ENCODE data around the gene DAZAP2.

DNA sequence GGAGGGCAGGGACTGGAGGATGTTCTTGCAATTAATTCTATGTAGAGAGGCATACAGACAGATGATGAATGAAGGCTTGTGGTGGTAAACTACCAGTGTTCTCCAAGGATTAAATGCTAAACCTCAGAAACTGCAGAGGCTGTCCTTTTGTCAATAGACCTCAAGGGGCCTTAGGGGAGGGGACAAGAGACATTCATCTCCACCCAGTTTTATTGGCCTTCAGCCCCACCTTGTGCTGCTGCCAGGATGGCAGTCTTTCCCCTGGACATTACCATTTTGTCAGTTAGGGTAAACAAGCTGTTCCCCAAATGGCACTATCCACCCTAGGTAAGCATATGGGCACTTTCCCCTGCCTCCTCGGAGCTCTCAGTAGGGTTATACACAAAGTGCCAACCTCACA is 36.5 kb downstream of the DAZAP2 start:
- TF ChIP-seq, protein P1, sequence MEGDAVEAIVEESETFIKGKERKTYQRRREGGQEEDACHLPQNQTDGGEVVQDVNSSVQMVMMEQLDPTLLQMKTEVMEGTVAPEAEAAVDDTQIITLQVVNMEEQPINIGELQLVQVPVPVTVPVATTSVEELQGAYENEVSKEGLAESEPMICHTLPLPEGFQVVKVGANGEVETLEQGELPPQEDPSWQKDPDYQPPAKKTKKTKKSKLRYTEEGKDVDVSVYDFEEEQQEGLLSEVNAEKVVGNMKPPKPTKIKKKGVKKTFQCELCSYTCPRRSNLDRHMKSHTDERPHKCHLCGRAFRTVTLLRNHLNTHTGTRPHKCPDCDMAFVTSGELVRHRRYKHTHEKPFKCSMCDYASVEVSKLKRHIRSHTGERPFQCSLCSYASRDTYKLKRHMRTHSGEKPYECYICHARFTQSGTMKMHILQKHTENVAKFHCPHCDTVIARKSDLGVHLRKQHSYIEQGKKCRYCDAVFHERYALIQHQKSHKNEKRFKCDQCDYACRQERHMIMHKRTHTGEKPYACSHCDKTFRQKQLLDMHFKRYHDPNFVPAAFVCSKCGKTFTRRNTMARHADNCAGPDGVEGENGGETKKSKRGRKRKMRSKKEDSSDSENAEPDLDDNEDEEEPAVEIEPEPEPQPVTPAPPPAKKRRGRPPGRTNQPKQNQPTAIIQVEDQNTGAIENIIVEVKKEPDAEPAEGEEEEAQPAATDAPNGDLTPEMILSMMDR (tag by site-specific recombination; IDR thresholded peaks at IDR 0.05): no peak
- TF ChIP-seq ZNF223 (tag by site-specific recombination; IDR thresholded peaks at IDR 0.05): no peak
- TF ChIP-seq, protein P2, sequence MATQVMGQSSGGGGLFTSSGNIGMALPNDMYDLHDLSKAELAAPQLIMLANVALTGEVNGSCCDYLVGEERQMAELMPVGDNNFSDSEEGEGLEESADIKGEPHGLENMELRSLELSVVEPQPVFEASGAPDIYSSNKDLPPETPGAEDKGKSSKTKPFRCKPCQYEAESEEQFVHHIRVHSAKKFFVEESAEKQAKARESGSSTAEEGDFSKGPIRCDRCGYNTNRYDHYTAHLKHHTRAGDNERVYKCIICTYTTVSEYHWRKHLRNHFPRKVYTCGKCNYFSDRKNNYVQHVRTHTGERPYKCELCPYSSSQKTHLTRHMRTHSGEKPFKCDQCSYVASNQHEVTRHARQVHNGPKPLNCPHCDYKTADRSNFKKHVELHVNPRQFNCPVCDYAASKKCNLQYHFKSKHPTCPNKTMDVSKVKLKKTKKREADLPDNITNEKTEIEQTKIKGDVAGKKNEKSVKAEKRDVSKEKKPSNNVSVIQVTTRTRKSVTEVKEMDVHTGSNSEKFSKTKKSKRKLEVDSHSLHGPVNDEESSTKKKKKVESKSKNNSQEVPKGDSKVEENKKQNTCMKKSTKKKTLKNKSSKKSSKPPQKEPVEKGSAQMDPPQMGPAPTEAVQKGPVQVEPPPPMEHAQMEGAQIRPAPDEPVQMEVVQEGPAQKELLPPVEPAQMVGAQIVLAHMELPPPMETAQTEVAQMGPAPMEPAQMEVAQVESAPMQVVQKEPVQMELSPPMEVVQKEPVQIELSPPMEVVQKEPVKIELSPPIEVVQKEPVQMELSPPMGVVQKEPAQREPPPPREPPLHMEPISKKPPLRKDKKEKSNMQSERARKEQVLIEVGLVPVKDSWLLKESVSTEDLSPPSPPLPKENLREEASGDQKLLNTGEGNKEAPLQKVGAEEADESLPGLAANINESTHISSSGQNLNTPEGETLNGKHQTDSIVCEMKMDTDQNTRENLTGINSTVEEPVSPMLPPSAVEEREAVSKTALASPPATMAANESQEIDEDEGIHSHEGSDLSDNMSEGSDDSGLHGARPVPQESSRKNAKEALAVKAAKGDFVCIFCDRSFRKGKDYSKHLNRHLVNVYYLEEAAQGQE (tag by site-specific recombination; IDR thresholded peaks at IDR 0.05): no peak
- TF ChIP-seq ZNF274 (IDR thresholded peaks at IDR 0.05; ENCODE audit: low read length): no peak
- TF ChIP-seq ZNF274 (tag by site-specific recombination; IDR thresholded peaks at IDR 0.05; ENCODE audit: borderline replicate concordance): no peak
- TF ChIP-seq TCF7L2 (IDR thresholded peaks at IDR 0.05; ENCODE audit: borderline replicate concordance, low read depth, low read length): no peak
- TF ChIP-seq ZNF248 (tag by site-specific recombination; IDR thresholded peaks at IDR 0.05): no peak
- TF ChIP-seq ZBTB7A (tag by site-specific recombination; IDR thresholded peaks at IDR 0.05; ENCODE audit: low read depth): no peak
- no peak for TF ChIP-seq ZBTB8A (tag by site-specific recombination; IDR thresholded peaks at IDR 0.05)
- no peak for TF ChIP-seq ZNF23 (tag by site-specific recombination; IDR thresholded peaks at IDR 0.05; ENCODE audit: borderline replicate concordance)
- no peak for TF ChIP-seq ZNF621 (tag by site-specific recombination; IDR thresholded peaks at IDR 0.05)

Measured in HEK293 (cell line).